K562 (cell line): ENCODE measurements around the gene ERGIC3. TPM values are rescaled to one million over a fixed set of nuclear protein-coding genes. Genes with fewer than 3 reads are reported as not detected.

Experiments
- CCNT2 ChIP-seq: IDR thresholded peaks from 2 replicates; pipeline ENCODE4 v1.6.1; 2011; ENCODE audit warnings: borderline replicate concordance, low read depth, mild to moderate bottlenecking, moderate library complexity, mixed read lengths, low read length; ENCODE audit not compliant: insufficient read length; ENCODE audit errors: extremely low read depth
- DLX4 ChIP-seq: fragments of 250-450 bp; sonication (Bioruptor Pico); IDR thresholded peaks from 2 replicates; pipeline ENCODE4 v1.6.1; 2021; ENCODE audit warnings: mild to moderate bottlenecking
- NCOA2 ChIP-seq, 2 experiments: fragments of 450-650 bp; IDR thresholded peaks; 2 replicates each; pipeline ENCODE4 v1.6.1; 2018; ENCODE audit warnings: mild to moderate bottlenecking in 2 of 2, moderate library complexity in 1 of 2; ENCODE audit not compliant: partially characterized antibody in 2 of 2
- NEUROD1 ChIP-seq: fragments of 150-350 bp; IDR thresholded peaks from 2 replicates; pipeline ENCODE4 v1.6.1; 2014; ENCODE audit warnings: borderline replicate concordance, low read length, low read depth; ENCODE audit not compliant: partially characterized antibody
- PCBP2 ChIP-seq: fragments of 200-400 bp; formaldehyde crosslinking; IDR thresholded peaks from 2 replicates; pipeline ENCODE4 v1.6.1; 2018; ENCODE audit warnings: low read length, low read depth, mild to moderate bottlenecking, moderate library complexity; ENCODE audit not compliant: poor library complexity, severe bottlenecking
- PTBP1 ChIP-seq: fragments of 200-400 bp; formaldehyde crosslinking; IDR thresholded peaks from 2 replicates; pipeline ENCODE4 v1.6.1; 2017; ENCODE audit warnings: low read depth, low read length
- RREB1 ChIP-seq: fragments of 250-450 bp; sonication (Bioruptor Pico); IDR thresholded peaks from 2 replicates; pipeline ENCODE4 v1.4.0; 2020
- ZFX ChIP-seq: sonication (generic); formaldehyde crosslinking; IDR thresholded peaks from 2 replicates; pipeline ENCODE4 v1.8.0; 2022; ENCODE audit warnings: mild to moderate bottlenecking, missing genetic modification reagents, moderate library complexity
- ZNF253 ChIP-seq: fragments of 250-450 bp; sonication (Bioruptor Pico); conservative IDR thresholded peaks from 2 replicates; pipeline ENCODE4 v1.6.1; 2021; ENCODE audit warnings: mild to moderate bottlenecking
- polyA plus RNA-seq, 8 experiments: library from polyadenylated mRNA; depleted of rRNA in 4 of 8; stranded (reverse) in 5 of 8; unstranded in 3 of 8; fragments of >200 nt; fragmentation: Nextera tagmentation in 2 of 8; fragmentation: Illumina TruSeq in 1 of 8; extraction: Ambion mirVana in 2 of 8; extraction: Trizol in 1 of 8; gene quantifications; 2 replicates each; pipeline versions ENCODE4 v1.2.1 to v1.2.3, GENCODE V29; 2011 to 2014; ENCODE audit warnings: inconsistent platforms in 1 of 8, missing spikeins in 1 of 8
- total RNA-seq, 7 experiments: library from RNA; depleted of rRNA in 6 of 7; stranded (reverse); fragments of >200 nt in 6 of 7; fragmentation: Illumina TruSeq in 2 of 7; extraction: Trizol in 2 of 7; gene quantifications; 2 replicates each; pipeline versions ENCODE4 v1.2.1 to v1.2.3, GENCODE V29; 2011 to 2021; ENCODE audit warnings: low replicate concordance in 1 of 7
- TF ChIP-seq, protein P1 (sequence below), 2 experiments: IDR thresholded peaks; 2 replicates each; pipeline ENCODE4 v1.6.1; 2012; ENCODE audit warnings: improper control_type of control experiment in 2 of 2, low read depth in 2 of 2, low read length in 2 of 2, borderline replicate concordance in 1 of 2
- TF ChIP-seq, protein P2 (sequence below): fragments of 250-450 bp; sonication (Bioruptor Pico); IDR thresholded peaks from 2 replicates; pipeline ENCODE4 v1.9.0; 2021; ENCODE audit warnings: mild to moderate bottlenecking, inconsistent platforms

The ERGIC3 gene
- total and polyA plus RNA-seq, 9 of the 15 experiments (the other 6 are each of a cell fraction or from before 2014, with no cell fraction given) = 121 to 278 (median 184) TPM

DNA sequence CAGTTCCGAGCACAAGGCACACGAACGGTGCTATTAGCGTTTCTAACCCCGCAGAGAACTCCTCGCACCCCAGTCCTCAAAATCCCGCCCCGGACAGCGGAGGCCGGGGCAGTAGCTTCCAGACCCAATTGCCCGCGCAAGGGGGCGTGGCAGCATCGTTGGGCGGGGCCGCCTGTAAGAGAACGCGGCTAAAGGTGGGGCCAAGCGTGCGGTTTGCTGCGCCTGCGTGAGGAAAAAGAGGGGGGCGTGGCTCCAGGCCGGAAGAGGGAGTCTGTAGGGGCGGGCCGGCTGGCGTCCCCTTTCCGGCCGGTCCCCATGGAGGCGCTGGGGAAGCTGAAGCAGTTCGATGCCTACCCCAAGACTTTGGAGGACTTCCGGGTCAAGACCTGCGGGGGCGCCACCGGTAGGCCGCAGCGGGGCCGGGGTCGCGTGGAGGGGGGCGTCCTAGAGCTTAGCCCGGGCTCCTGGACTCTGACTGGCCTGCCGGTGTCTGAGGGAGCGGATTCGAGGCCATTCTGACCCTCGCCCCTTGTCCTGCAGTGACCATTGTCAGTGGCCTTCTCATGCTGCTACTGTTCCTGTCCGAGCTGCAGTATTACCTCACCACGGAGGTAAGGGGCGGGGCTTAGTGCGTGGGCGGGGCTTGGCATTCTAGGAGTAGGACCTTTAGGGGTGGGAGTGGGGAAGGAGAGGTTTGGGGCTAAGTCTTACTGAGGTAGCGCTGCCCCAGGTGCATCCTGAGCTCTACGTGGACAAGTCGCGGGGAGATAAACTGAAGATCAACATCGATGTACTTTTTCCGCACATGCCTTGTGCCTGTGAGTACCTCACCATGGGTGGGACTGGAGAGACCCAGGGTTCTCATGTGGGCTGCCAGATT is at the start of gene ERGIC3 (continued):
- TF ChIP-seq, protein P1, sequence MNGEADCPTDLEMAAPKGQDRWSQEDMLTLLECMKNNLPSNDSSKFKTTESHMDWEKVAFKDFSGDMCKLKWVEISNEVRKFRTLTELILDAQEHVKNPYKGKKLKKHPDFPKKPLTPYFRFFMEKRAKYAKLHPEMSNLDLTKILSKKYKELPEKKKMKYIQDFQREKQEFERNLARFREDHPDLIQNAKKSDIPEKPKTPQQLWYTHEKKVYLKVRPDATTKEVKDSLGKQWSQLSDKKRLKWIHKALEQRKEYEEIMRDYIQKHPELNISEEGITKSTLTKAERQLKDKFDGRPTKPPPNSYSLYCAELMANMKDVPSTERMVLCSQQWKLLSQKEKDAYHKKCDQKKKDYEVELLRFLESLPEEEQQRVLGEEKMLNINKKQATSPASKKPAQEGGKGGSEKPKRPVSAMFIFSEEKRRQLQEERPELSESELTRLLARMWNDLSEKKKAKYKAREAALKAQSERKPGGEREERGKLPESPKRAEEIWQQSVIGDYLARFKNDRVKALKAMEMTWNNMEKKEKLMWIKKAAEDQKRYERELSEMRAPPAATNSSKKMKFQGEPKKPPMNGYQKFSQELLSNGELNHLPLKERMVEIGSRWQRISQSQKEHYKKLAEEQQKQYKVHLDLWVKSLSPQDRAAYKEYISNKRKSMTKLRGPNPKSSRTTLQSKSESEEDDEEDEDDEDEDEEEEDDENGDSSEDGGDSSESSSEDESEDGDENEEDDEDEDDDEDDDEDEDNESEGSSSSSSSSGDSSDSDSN (IDR thresholded peaks at IDR 0.05; ENCODE audit: borderline replicate concordance in 1 of 2, low read depth in 2 of 2, low read length in 2 of 2) = 0 out of 4 replicates have a peak, but pooled peaks of 1 of the 2 experiments have one; percentile 62
- TF ChIP-seq PCBP2 (no peak), PTBP1 (no peak), NCOA2 (IDR thresholded peaks at IDR 0.05; ENCODE audit: partially characterized antibody in 2 of 2) (no peak), RREB1 (CRISPR knock-in tag) (no peak), CCNT2 (peak; percentile 39), ZNF253 (CRISPR knock-in tag) (no peak), NEUROD1 (peak; percentile 45), DLX4 (CRISPR knock-in tag) (no peak), ZFX (peak; percentile 91)
- TF ChIP-seq, protein P2, sequence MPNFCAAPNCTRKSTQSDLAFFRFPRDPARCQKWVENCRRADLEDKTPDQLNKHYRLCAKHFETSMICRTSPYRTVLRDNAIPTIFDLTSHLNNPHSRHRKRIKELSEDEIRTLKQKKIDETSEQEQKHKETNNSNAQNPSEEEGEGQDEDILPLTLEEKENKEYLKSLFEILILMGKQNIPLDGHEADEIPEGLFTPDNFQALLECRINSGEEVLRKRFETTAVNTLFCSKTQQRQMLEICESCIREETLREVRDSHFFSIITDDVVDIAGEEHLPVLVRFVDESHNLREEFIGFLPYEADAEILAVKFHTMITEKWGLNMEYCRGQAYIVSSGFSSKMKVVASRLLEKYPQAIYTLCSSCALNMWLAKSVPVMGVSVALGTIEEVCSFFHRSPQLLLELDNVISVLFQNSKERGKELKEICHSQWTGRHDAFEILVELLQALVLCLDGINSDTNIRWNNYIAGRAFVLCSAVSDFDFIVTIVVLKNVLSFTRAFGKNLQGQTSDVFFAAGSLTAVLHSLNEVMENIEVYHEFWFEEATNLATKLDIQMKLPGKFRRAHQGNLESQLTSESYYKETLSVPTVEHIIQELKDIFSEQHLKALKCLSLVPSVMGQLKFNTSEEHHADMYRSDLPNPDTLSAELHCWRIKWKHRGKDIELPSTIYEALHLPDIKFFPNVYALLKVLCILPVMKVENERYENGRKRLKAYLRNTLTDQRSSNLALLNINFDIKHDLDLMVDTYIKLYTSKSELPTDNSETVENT (CRISPR knock-in tag) = no peak
